H1 (cell line): ENCODE results near the gene ACLY. TPM values are rescaled to one million over a fixed set of nuclear protein-coding genes. Genes with fewer than 3 reads are reported as not detected.

Experiments used
- CREB1 ChIP-seq: IDR thresholded peaks from 2 replicates; pipeline ENCODE4 v1.6.1; 2012; ENCODE audit warnings: inconsistent platforms
- FOSL1 ChIP-seq: IDR thresholded peaks from 2 replicates; pipeline ENCODE4 v1.6.1; 2011; ENCODE audit warnings: mild to moderate bottlenecking, low read depth, low read length, moderate library complexity; ENCODE audit not compliant: insufficient read depth
- HDAC2 ChIP-seq, 2 experiments: fragments of 300-600 bp in 1 of 2; sonication (generic) in 1 of 2; IDR thresholded peaks; 2 replicates each; pipeline ENCODE4 v1.6.1; 2011 to 2012; ENCODE audit warnings: low read depth in 2 of 2, low read length in 2 of 2, mild to moderate bottlenecking in 2 of 2, moderate library complexity in 2 of 2, borderline replicate concordance in 1 of 2, inconsistent platforms in 1 of 2
- KDM5A ChIP-seq: fragments of 200-600 bp; IDR thresholded peaks from 2 replicates; pipeline ENCODE4 v1.7.1; 2012; ENCODE audit warnings: mild to moderate bottlenecking, low read length, inconsistent platforms, mixed read lengths
- POLR2AphosphoS5 ChIP-seq: IDR thresholded peaks from 2 replicates; pipeline ENCODE4 v1.6.1; 2011; ENCODE audit warnings: low read depth, low read length
- SP4 ChIP-seq: IDR thresholded peaks from 2 replicates; pipeline ENCODE4 v1.6.1; 2012; ENCODE audit warnings: low read length, inconsistent platforms
- YY1 ChIP-seq: IDR thresholded peaks from 2 replicates; pipeline ENCODE4 v1.6.1; 2011; ENCODE audit warnings: low read depth, mild to moderate bottlenecking, low read length
- polyA plus RNA-seq, 7 experiments: library from polyadenylated mRNA; depleted of rRNA in 3 of 7; stranded (reverse) in 5 of 7; unstranded in 2 of 7; fragments of >200 nt in 5 of 7; fragments of 200-250 nt in 2 of 7; gene quantifications; 1 replicate in 5 of 7; 2 replicates in 1 of 7; 4 replicates in 1 of 7; pipeline versions ENCODE4 v1.2.1 to v1.2.3, GENCODE V29; 2011 to 2013; ENCODE audit warnings: missing spikeins in 2 of 7, mixed read lengths in 2 of 7
- total RNA-seq: library from RNA; stranded (reverse); fragmentation: NEBNext Ultra II Directional; extraction: Animal tissue kit (Norgen Biotek cat#: 25700); gene quantifications from 2 replicates; pipeline ENCODE4 v1.2.1, GENCODE V29; 2021
- TF ChIP-seq, protein P1 (sequence below): IDR thresholded peaks from 2 replicates; pipeline ENCODE4 v1.6.1; 2012; ENCODE audit warnings: inconsistent platforms

ACLY gene
- total and polyA plus RNA-seq, 2 of the 8 experiments (the other 6 are each of a cell fraction or from before 2014, with no cell fraction given), result 167 to 393 TPM

GRCh38 chr17:41910701-41911391, 7.9 kb downstream of the ACLY start (continued):
- TF ChIP-seq YY1, result no peak
- TF ChIP-seq HDAC2 (IDR thresholded peaks at IDR 0.05; ENCODE audit: borderline replicate concordance in 1 of 2, low read depth in 2 of 2, low read length in 2 of 2), result no peak
- no peak for TF ChIP-seq CREB1
- no peak for TF ChIP-seq SP4
- TF ChIP-seq FOSL1, result no peak
- no peak for TF ChIP-seq POLR2AphosphoS5
- no peak for TF ChIP-seq KDM5A
- TF ChIP-seq, protein P1, sequence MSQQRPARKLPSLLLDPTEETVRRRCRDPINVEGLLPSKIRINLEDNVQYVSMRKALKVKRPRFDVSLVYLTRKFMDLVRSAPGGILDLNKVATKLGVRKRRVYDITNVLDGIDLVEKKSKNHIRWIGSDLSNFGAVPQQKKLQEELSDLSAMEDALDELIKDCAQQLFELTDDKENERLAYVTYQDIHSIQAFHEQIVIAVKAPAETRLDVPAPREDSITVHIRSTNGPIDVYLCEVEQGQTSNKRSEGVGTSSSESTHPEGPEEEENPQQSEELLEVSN, result no peak
